ENCODE results near the gene STXBP1.

The STXBP1 gene

GRCh38 chr9:127715470-127716337, 103.6 kb downstream of the STXBP1 start, which contains the start of the genes PTRH1 and TTC16 (continued):
- TF ChIP-seq SCRT2 (tag by site-specific recombination; IDR thresholded peaks at IDR 0.05) = no peak
- TF ChIP-seq ZNF530 (tag by site-specific recombination; IDR thresholded peaks at IDR 0.05; ENCODE audit: low read depth) = no peak
- TF ChIP-seq ZNF433 (tag by site-specific recombination; IDR thresholded peaks at IDR 0.05; ENCODE audit: low read depth) = no peak
- TF ChIP-seq ZNF23 (tag by site-specific recombination; IDR thresholded peaks at IDR 0.05; ENCODE audit: borderline replicate concordance) = no peak
- no peak for TF ChIP-seq ZNF184 (tag by site-specific recombination; IDR thresholded peaks at IDR 0.05)
- no peak for TF ChIP-seq ZNF114 (tag by site-specific recombination; IDR thresholded peaks at IDR 0.05)
- TF ChIP-seq ZNF560 (tag by site-specific recombination; IDR thresholded peaks at IDR 0.05; ENCODE audit: borderline replicate concordance) = no peak
- no peak for TF ChIP-seq ZNF10 (tag by site-specific recombination; IDR thresholded peaks at IDR 0.05)
- TF ChIP-seq ZNF473 (tag by site-specific recombination; IDR thresholded peaks at IDR 0.05) = no peak
- no peak for TF ChIP-seq PRDM2 (tag by site-specific recombination; IDR thresholded peaks at IDR 0.05; ENCODE audit: borderline replicate concordance)
- TF ChIP-seq ZNF398 (tag by site-specific recombination; IDR thresholded peaks at IDR 0.05) = peak; percentile 6; the same call in 1 of the 2 replicates
- no peak for TF ChIP-seq ZNF18 (tag by site-specific recombination; IDR thresholded peaks at IDR 0.05)
- TF ChIP-seq ZNF155 (tag by site-specific recombination; IDR thresholded peaks at IDR 0.05) = no peak
- TF ChIP-seq KLF16 (tag by site-specific recombination; IDR thresholded peaks at IDR 0.05) = 0 out of 2 replicates have a peak, but pooled peaks have one; percentile 72
- TF ChIP-seq ZNF274 (IDR thresholded peaks at IDR 0.05; ENCODE audit: low read length) = no peak
- no peak for TF ChIP-seq ZNF274 (tag by site-specific recombination; IDR thresholded peaks at IDR 0.05; ENCODE audit: borderline replicate concordance)
- TF ChIP-seq MZF1 (tag by site-specific recombination; IDR thresholded peaks at IDR 0.05; ENCODE audit: borderline replicate concordance) = no peak
- no peak for TF ChIP-seq SALL2 (tag by site-specific recombination; IDR thresholded peaks at IDR 0.05; ENCODE audit: borderline replicate concordance)
- TF ChIP-seq ZNF514 (tag by site-specific recombination; IDR thresholded peaks at IDR 0.05) = no peak
- no peak for TF ChIP-seq ZNF211 (tag by site-specific recombination; IDR thresholded peaks at IDR 0.05; ENCODE audit: low read depth)
- TF ChIP-seq ZNF791 (tag by site-specific recombination; IDR thresholded peaks at IDR 0.05) = no peak
- no peak for TF ChIP-seq ZNF133 (tag by site-specific recombination; IDR thresholded peaks at IDR 0.05)
- no peak for TF ChIP-seq HOXD13 (CRISPR knock-in tag; IDR thresholded peaks at IDR 0.05; ENCODE audit: borderline replicate concordance)
- no peak for TF ChIP-seq ZNF660 (tag by site-specific recombination; IDR thresholded peaks at IDR 0.05)
- TF ChIP-seq ZNF266 (tag by site-specific recombination; IDR thresholded peaks at IDR 0.05; ENCODE audit: low read depth) = no peak
- TF ChIP-seq IKZF3 (tag by site-specific recombination; IDR thresholded peaks at IDR 0.05) = no peak
- TF ChIP-seq ZFP69B (tag by site-specific recombination; IDR thresholded peaks at IDR 0.05) = no peak
- no peak for TF ChIP-seq AEBP2 (tag by site-specific recombination; IDR thresholded peaks at IDR 0.05; ENCODE audit: borderline replicate concordance)
- no peak for TF ChIP-seq ZNF843 (tag by site-specific recombination; IDR thresholded peaks at IDR 0.05)
- TF ChIP-seq ZNF501 (tag by site-specific recombination; IDR thresholded peaks at IDR 0.05) = peak; percentile 30; the same call in 1 of the 2 replicates

Measured in HEK293 (cell line).